WERI-Rb-1 (cell line): ENCODE measurements around the gene PSMA1.
"Not testable (repeated sequence)": the region's sequence is repeated elsewhere in the genome, so short reads cannot be mapped to it uniquely, and the experiment has no call there.

Source experiments
- DNase-seq: peaks from one replicate; pipeline ENCODE4 v3.0.0-alpha.2; 2020
- H3K27ac ChIP-seq: fragments of 250-450 bp; sonication (Bioruptor Pico); 2 replicates; pipeline ENCODE4 v1.5.1; 2020; ENCODE audit warnings: mild to moderate bottlenecking, moderate library complexity
- H3K27me3 ChIP-seq: fragments of 250-450 bp; sonication (Bioruptor Pico); 2 replicates; pipeline ENCODE4 v1.5.1; 2021; ENCODE audit warnings: mild to moderate bottlenecking, low read depth, moderate library complexity; ENCODE audit not compliant: insufficient read depth, severe bottlenecking
- H3K36me3 ChIP-seq: fragments of 250-450 bp; sonication (Bioruptor Pico); 2 replicates; pipeline ENCODE4 v1.5.1; 2020; ENCODE audit warnings: mild to moderate bottlenecking, moderate library complexity
- H3K4me3 ChIP-seq: 2 replicates; pipeline ENCODE4 v1.5.1; 2011; ENCODE audit warnings: low read depth, mild to moderate bottlenecking, control low read depth, low read length
- H3K9me3 ChIP-seq: fragments of 250-450 bp; sonication (Bioruptor Pico); 2 replicates; pipeline ENCODE4 v1.5.1; 2021; ENCODE audit warnings: mild to moderate bottlenecking, moderate library complexity; ENCODE audit not compliant: severe bottlenecking
- CTCF ChIP-seq: IDR thresholded peaks from 2 replicates; pipeline ENCODE4 v1.5.1; 2011; ENCODE audit warnings: low read depth, mild to moderate bottlenecking, control low read depth, inconsistent platforms, low read length

The PSMA1 gene

GRCh38 chr11:14519917-14520746 lies at the start of gene PSMA1:
Gene PSMA1 (minus strand): TSS chr11:14520386. CDS start chr11:14520299, 87 bp downstream.
- no peak for TF ChIP-seq CTCF
- Histone ChIP-seq H3K36me3 (peaks cover 36% of the 10 kb centered on the region), H3K27ac (peak within 1 kb of the TSS; percentile 92), H3K9me3 (no peaks in the 10 kb centered on the region), H3K27me3 (no peaks in the 10 kb centered on the region), H3K4me3 (peak within 1 kb of the TSS; percentile 73)
- DNase-seq: peak; percentile 96

- not testable (repeated sequence) for H3K27ac ChIP-seq, H3K4me3 ChIP-seq, H3K9me3 ChIP-seq
These were observed 49.3 kb upstream of the PSMA1 start for GRCh38 chr11:14569516-14569915.

GRCh38 chr11:14567064-14567651 lies 47.0 kb upstream of the PSMA1 start:
- H3K9me3 ChIP-seq: no peaks in the 10 kb centered on the region
- no peaks in the 10 kb centered on the region for H3K36me3 ChIP-seq
- DNase-seq: no peak
- no peak overlapping the region for H3K27ac ChIP-seq
- H3K27me3 ChIP-seq: no peaks in the 10 kb centered on the region
- no peak for TF ChIP-seq CTCF
- H3K4me3 ChIP-seq: no peak overlapping the region

More at GRCh38 chr11:14569516-14569915, 49.3 kb upstream of the PSMA1 start:
- not testable (repeated sequence) for H3K27me3 ChIP-seq, H3K36me3 ChIP-seq, DNase-seq

GRCh38 chr11:14566331-14567063 lies 46.3 kb upstream of the PSMA1 start:
- H3K9me3 ChIP-seq: no peaks in the 10 kb centered on the region
- no peak overlapping the region for H3K4me3 ChIP-seq
- H3K36me3 ChIP-seq: no peaks in the 10 kb centered on the region
- no peak for DNase-seq
- no peak overlapping the region for H3K27ac ChIP-seq
- TF ChIP-seq CTCF: no peak
- H3K27me3 ChIP-seq: no peaks in the 10 kb centered on the region

GRCh38 chr11:14565845-14566244 lies 45.7 kb upstream of the PSMA1 start:
- Histone ChIP-seq H3K27me3 (no peaks in the 10 kb centered on the region), H3K9me3 (no peaks in the 10 kb centered on the region), H3K4me3 (no peak overlapping the region), H3K27ac (no peak overlapping the region), H3K36me3 (no peaks in the 10 kb centered on the region)
- DNase-seq: no peak
- TF ChIP-seq CTCF: no peak

- no peak overlapping the region for H3K4me3 ChIP-seq
- H3K36me3 ChIP-seq: no peaks in the 10 kb centered on the region
- no peak overlapping the region for H3K27ac ChIP-seq
- no peaks in the 10 kb centered on the region for H3K9me3 ChIP-seq
- TF ChIP-seq CTCF: no peak
- H3K27me3 ChIP-seq: no peaks in the 10 kb centered on the region
- no peak for DNase-seq
These were observed 35.6 kb upstream of the PSMA1 start for GRCh38 chr11:14555818-14556217.
